Motor neuron (in vitro differentiated cells): Measurements from ENCODE around the gene KRTAP10-12. TPM values are rescaled to one million over a fixed set of nuclear protein-coding genes. Genes with fewer than 3 reads are reported as not detected.

Source experiments
- ATAC-seq, 8 experiments: fragments of 200-7000 bp; cut with Tn5 transposase; replicated peaks in 6 of 8; 2 replicates each; pipeline ENCODE4 v1.8.0; 2021; ENCODE audit warnings: mild to moderate bottlenecking in 8 of 8, moderate library complexity in 8 of 8
- H3K27ac ChIP-seq, 2 donors: fragments of 250-450 bp; sonication (Bioruptor Pico); 2 replicates each; pipeline ENCODE4 v1.9.0; 2021; ENCODE audit warnings: antibody characterized with exemption in 2 of 2, mild to moderate bottlenecking in 2 of 2, moderate library complexity in 1 of 2
- H3K4me1 ChIP-seq, 2 donors: fragments of 250-450 bp; sonication (Bioruptor Pico); replicated peaks in 1 of 2; 2 replicates each; pipeline ENCODE4 v1.6.1; 2021; ENCODE audit warnings: antibody characterized with exemption in 2 of 2, mild to moderate bottlenecking in 2 of 2, moderate library complexity in 1 of 2
- H3K4me3 ChIP-seq, 5 donors: fragments of 250-450 bp; sonication (Bioruptor Pico); 2 replicates each; pipeline ENCODE4 v1.9.0; 2021; ENCODE audit warnings: antibody characterized with exemption in 5 of 5, mild to moderate bottlenecking in 5 of 5, moderate library complexity in 4 of 5
- WGBS, 10 experiments: fragments of 450-650 bp; shearing (Covaris generic); methylation state at CpG; one replicate each; pipeline ENCODE4 v1.0.0; 2022; 5-methylcytosine and 5-hydroxymethylcytosine counted together
- in situ Hi-C, 9 experiments: fragments of 400-800 bp; cut with MboI; loops; one replicate each; pipeline ENCODE4 v1.15.0; 2021; ENCODE audit warnings: low sequenced_read_pairs in 9 of 9, low pct_unique_long_range_greater_than_20kb in 2 of 9; ENCODE audit not compliant: unreplicated experiment in 9 of 9
- total RNA-seq, 8 experiments: library from RNA; unstranded; fragments of 300-600 nt; gene quantifications; 2 replicates each; pipeline versions ENCODE4 v1.2.3 to v1.2.4, GENCODE V29; 2022

The KRTAP10-12 gene
- total RNA-seq, 8 experiments from 2014 or later, result 0.29 to 0.85 (median 0.56) TPM; not detected in 5

GRCh38 chr21:44737706-44738354 lies 40.9 kb downstream of the KRTAP10-12 start:
- no peak for ATAC-seq
- 20 to 100% (median 82%) methylated on average over 1 to 3 of the region's 3 CpGs; no CpG with 5 or more reads in 2 of the 10 experiments for WGBS, 10 experiments
- in situ Hi-C loops, result loop anchor here in 1 of 9 experiments (25.0 kb wide), 1 partner anchor 99 kb away; no protein-coding TSS in a partner anchor
- no peaks in the 10 kb centered on the region for H3K4me1 ChIP-seq
- no peak overlapping the region for H3K4me3 ChIP-seq
- no peak overlapping the region for H3K27ac ChIP-seq

GRCh38 chr21:44738621-44739020 lies 41.6 kb downstream of the KRTAP10-12 start:
- Histone ChIP-seq H3K4me1 (no peaks in the 10 kb centered on the region), H3K4me3 (no peak overlapping the region), H3K27ac (no peak overlapping the region)
- ATAC-seq, result no peak
- 13 to 100% (median 71%) methylated on average over 1 to 2 of the region's 3 CpGs; no CpG with 5 or more reads in 7 of the 10 experiments for WGBS, 10 experiments
- in situ Hi-C loops, result loop anchor here in 1 of 9 experiments (25.0 kb wide), 1 partner anchor 99 kb away; no protein-coding TSS in a partner anchor

GRCh38 chr21:44739316-44739715 lies 42.3 kb downstream of the KRTAP10-12 start:
- H3K4me3 ChIP-seq, result no peak overlapping the region
- in situ Hi-C loops, result loop anchor here in 1 of 9 experiments (25.0 kb wide), 1 partner anchor 98 kb away; no protein-coding TSS in a partner anchor
- ATAC-seq, result no peak
- WGBS, 10 experiments, result 14 to 100% (median 57%) methylated on average over 1 of the region's 1 CpG; no CpG with 5 or more reads in 5 of the 10 experiments
- H3K27ac ChIP-seq, result no peak overlapping the region
- H3K4me1 ChIP-seq, result no peaks in the 10 kb centered on the region

GRCh38 chr21:44740742-44741141 lies 43.8 kb downstream of the KRTAP10-12 start:
- H3K4me1 ChIP-seq, result no peaks in the 10 kb centered on the region
- in situ Hi-C loops, result loop anchor here in 1 of 9 experiments (25.0 kb wide), 1 partner anchor 97 kb away; no protein-coding TSS in a partner anchor
- H3K4me3 ChIP-seq, result no peak overlapping the region
- no peak overlapping the region for H3K27ac ChIP-seq
- WGBS, 10 experiments, result 0 to 100% (median 81%) methylated on average over 1 to 4 of the region's 7 CpGs; no CpG with 5 or more reads in 3 of the 10 experiments
- ATAC-seq, result peak in 3 of 8 experiments; percentile 43 to 64 (median 49)

- ATAC-seq, result no peak
- Histone ChIP-seq H3K4me1 (no peaks in the 10 kb centered on the region), H3K27ac (no peak overlapping the region), H3K4me3 (no peak overlapping the region)
- in situ Hi-C loops, result loop anchor here in 1 of 9 experiments (25.0 kb wide), 1 partner anchor 95 kb away; no protein-coding TSS in a partner anchor
- 16 to 100% (median 73%) methylated on average over 1 to 3 of the region's 3 CpGs; no CpG with 5 or more reads in 2 of the 10 experiments for WGBS, 10 experiments
These were observed 44.9 kb downstream of the KRTAP10-12 start for GRCh38 chr21:44741921-44742320.

GRCh38 chr21:44742418-44743153 lies 45.6 kb downstream of the KRTAP10-12 start:
- Histone ChIP-seq H3K27ac (no peak overlapping the region), H3K4me3 (no peak overlapping the region), H3K4me1 (no peaks in the 10 kb centered on the region)
- 0 to 100% (median 100%) methylated on average over 1 of the region's 1 CpG for WGBS, 10 experiments
- in situ Hi-C loops, result loop anchor here in 1 of 9 experiments (25.0 kb wide), 1 partner anchor 95 kb away; no protein-coding TSS in a partner anchor
- peak in 3 of 8 experiments; percentile 41 to 72 (median 63) for ATAC-seq

Other genes starting within 250 kb of the KRTAP10-12 start
- gene LRRC3, start 241.7 kb upstream of the KRTAP10-12 start, total RNA-seq, result 1 to 10 TPM in 5 of 8 experiments, under 1 TPM in 3; 0.18 to 4.8 (median 2.6) TPM
- 1 to 10 TPM in 1 of 8 experiments, under 1 TPM in 2, not detected in 5; 0.18 to 1.1 (median 0.25) TPM for gene KRTAP10-1, start 157.0 kb upstream of the KRTAP10-12 start, total RNA-seq
- 1 to 10 TPM in 1 of 8 experiments, under 1 TPM in 3, not detected in 4; 0.17 to 1.1 (median 0.47) TPM for gene KRTAP10-2, start 145.7 kb upstream of the KRTAP10-12 start, total RNA-seq
- 1 to 10 TPM in 1 of 8 experiments, under 1 TPM in 4, not detected in 3; 0.23 to 1.1 (median 0.46) TPM for gene KRTAP10-3, start 138.4 kb upstream of the KRTAP10-12 start, total RNA-seq
- gene KRTAP10-4, start 123.4 kb upstream of the KRTAP10-12 start, total RNA-seq, result under 1 TPM in 3 of 8 experiments, not detected in 5; 0.41 to 1.00 (median 0.87) TPM
- gene KRTAP10-5, start 116.6 kb upstream of the KRTAP10-12 start, total RNA-seq, result 1 to 10 TPM in 1 of 8 experiments, under 1 TPM in 3, not detected in 4; 0.17 to 1.1 (median 0.43) TPM
- gene KRTAP10-6, start 104.7 kb upstream of the KRTAP10-12 start, total RNA-seq, result under 1 TPM in 4 of 8 experiments, not detected in 4; 0.23 to 0.71 (median 0.35) TPM
- under 1 TPM in 3 of 8 experiments, not detected in 5; 0.13 to 0.47 (median 0.20) TPM for gene KRTAP10-7, start 96.6 kb upstream of the KRTAP10-12 start, total RNA-seq
- gene KRTAP10-8, start 85.1 kb upstream of the KRTAP10-12 start, total RNA-seq, result under 1 TPM in 4 of 8 experiments, not detected in 4; 0.41 to 0.67 (median 0.44) TPM
- gene KRTAP10-9, start 70.1 kb upstream of the KRTAP10-12 start, total RNA-seq, result 1 to 10 TPM in 1 of 8 experiments, under 1 TPM in 4, not detected in 3; 0.18 to 1.0 (median 0.46) TPM
- gene KRTAP10-10, start 59.8 kb upstream of the KRTAP10-12 start, total RNA-seq, result 1 to 10 TPM in 1 of 8 experiments, under 1 TPM in 3, not detected in 4; 0.17 to 1.1 (median 0.51) TPM
- gene KRTAP10-11, start 50.8 kb upstream of the KRTAP10-12 start, total RNA-seq, result under 1 TPM in 2 of 8 experiments, not detected in 6; 0.49 to 0.66 TPM
- not detected for gene KRTAP12-4, start 42.5 kb upstream of the KRTAP10-12 start, total RNA-seq
- gene KRTAP12-3, start 39.2 kb upstream of the KRTAP10-12 start, total RNA-seq, result not detected
- gene KRTAP12-2, start 30.2 kb upstream of the KRTAP10-12 start, total RNA-seq, result not detected
- under 1 TPM in 1 of 8 experiments, not detected in 7; 0.90 TPM for gene KRTAP12-1, start 15.0 kb upstream of the KRTAP10-12 start, total RNA-seq
- gene TSPEAR, start 14.4 kb downstream of the KRTAP10-12 start, total RNA-seq, result under 1 TPM in 7 of 8 experiments, not detected in 1; 0.21 to 0.66 (median 0.31) TPM
- gene UBE2G2, start 104.6 kb downstream of the KRTAP10-12 start, total RNA-seq, result 100 to 1,000 TPM in 2 of 8 experiments, 10 to 100 TPM in 6; 32.6 to 142 (median 54.7) TPM
- gene SUMO3, start 120.9 kb downstream of the KRTAP10-12 start, total RNA-seq, result 100 to 1,000 TPM in 1 of 8 experiments, 10 to 100 TPM in 7; 46.6 to 103 (median 56.9) TPM
- gene PTTG1IP, start 176.5 kb downstream of the KRTAP10-12 start, total RNA-seq, result 100 to 1,000 TPM in 3 of 8 experiments, 10 to 100 TPM in 5; 62.1 to 226 (median 85.5) TPM
- under 1 TPM in 5 of 8 experiments, not detected in 3; 0.05 to 0.85 (median 0.56) TPM for gene ITGB2, start 223.7 kb downstream of the KRTAP10-12 start, total RNA-seq
- gene SLX9, start 242.9 kb downstream of the KRTAP10-12 start, total RNA-seq, result 10 to 100 TPM in 7 of 8 experiments, 1 to 10 TPM in 1; 9.8 to 41.2 (median 15.3) TPM